Femur (tissue), 1 donor: ENCODE measurements around the gene TRAF7.

Experiments
- DNase-seq: peaks from one replicate; pipeline ENCODE4 v3.0.0-alpha.2; 2017

Gene TRAF7

GRCh38 chr16:2167068-2167638 is 11.6 kb downstream of the TRAF7 start:
- no peak for DNase-seq

DNA sequence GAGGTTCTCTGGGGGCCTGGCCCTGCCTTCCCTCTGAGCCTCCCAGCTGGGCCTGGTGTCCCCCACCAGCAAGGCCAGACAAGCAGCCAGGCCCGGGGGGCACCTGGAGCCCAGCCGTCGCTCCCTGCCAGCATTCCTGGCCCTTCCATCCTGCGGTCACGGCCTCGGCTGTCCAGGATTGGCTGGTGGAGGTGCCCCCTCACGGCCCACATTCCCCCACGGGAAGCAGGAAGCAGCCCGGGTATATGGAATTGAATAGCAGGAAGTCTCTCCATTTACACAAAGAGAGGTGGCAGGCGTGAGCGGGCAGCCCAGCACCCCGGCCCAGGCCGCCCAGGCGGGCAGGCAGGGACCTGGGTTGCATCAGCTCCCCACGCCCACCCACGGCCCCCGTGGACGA is 14.5 kb downstream of the TRAF7 start:
- no peak for DNase-seq

GRCh38 chr16:2170587-2171435 is 15.2 kb downstream of the TRAF7 start:
- DNase-seq, result no peak

- no peak for DNase-seq
These were observed 16.1 kb downstream of the TRAF7 start for GRCh38 chr16:2171601-2172178.

- no peak for DNase-seq
These were observed 17.2 kb downstream of the TRAF7 start for GRCh38 chr16:2172688-2173335.

DNA sequence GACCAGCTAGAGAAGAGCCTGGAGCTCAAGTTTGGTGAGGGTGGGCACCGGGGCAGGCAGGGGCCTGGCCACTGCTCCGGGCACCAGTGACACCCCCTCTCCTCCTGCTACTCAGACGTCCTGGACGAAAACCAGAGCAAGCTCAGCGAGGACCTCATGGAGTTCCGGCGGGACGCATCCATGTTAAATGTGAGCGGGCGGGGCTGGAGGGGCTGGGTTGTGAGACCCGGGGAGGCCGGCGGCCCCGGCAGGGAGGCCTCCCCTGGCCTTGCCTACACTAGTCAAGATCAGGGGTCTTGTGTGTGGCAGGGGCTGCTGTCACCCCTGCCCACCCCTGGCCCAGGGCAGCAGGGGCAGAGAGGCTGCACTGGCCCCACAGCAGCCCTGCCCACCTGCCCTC is 17.8 kb downstream of the TRAF7 start:
- DNase-seq, result no peak

GRCh38 chr16:2173916-2174315 is 18.3 kb downstream of the TRAF7 start:
- no peak for DNase-seq

DNA sequence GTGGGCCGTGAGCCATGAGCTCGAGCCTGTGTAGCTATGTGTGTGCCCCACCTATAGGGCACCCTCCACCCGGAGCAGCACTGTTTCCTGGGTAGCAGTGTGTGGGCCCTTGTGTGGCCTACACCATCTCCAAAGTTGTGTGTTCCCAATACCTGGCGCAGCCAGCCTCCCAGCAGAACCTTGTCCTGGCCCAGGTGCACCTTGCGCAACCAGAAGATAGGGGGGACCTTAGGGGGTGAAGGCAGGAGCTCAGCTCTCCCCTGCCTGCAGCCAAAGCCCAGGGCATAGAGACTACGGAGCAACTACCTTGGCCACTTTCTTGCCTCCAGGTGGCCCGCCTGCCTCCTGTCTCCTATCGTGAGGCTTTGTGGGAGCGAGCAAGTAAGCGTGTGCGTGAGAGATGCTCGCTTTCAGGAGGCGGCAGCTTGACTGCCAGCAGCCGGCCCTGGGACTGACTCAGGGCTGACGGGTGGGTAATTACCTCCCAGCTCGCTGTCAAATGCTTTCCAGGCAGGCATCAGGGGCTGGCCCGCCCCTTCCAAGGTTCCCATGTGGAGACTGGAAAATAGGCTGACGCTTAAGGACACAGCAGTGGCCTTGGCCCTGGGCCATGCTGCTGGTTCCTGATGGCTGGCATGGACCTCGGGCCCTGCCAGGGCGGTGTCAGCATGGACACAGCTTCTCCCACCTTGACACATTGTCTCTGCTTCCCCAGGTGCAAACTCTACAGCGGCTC is 19.0 kb downstream of the TRAF7 start:
- DNase-seq, result no peak

DNA sequence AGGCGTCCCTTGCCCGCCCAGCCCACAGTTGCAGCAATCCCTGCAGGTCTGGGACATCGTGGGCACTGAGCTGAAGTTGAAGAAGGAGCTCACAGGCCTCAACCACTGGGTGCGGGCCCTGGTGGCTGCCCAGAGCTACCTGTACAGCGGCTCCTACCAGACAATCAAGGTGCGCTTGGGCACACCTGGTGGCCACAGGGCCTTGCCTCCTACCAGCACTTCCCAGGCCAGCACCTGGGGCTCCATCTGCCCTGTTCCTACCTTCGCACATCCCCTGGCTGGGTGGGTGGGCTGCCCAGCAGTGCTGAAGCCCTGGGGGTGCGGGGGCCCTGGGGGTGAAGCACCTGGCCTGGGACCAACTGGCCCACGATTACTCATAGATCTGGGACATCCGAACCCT is 19.9 kb downstream of the TRAF7 start:
- DNase-seq, result no peak

DNA sequence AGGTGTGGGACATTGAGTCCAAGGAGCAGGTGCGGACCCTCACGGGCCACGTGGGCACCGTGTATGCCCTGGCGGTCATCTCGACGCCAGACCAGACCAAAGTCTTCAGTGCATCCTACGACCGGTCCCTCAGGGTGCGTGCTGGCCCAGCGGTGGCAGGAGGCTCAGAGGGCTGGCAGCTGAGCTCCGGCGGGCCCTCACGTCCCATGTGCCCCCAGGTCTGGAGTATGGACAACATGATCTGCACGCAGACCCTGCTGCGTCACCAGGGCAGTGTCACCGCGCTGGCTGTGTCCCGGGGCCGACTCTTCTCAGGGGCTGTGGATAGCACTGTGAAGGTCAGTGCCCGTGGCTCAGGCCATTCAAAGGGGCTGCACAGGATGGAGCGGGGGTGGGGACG is 20.5 kb downstream of the TRAF7 start:
- DNase-seq, result no peak

DNA sequence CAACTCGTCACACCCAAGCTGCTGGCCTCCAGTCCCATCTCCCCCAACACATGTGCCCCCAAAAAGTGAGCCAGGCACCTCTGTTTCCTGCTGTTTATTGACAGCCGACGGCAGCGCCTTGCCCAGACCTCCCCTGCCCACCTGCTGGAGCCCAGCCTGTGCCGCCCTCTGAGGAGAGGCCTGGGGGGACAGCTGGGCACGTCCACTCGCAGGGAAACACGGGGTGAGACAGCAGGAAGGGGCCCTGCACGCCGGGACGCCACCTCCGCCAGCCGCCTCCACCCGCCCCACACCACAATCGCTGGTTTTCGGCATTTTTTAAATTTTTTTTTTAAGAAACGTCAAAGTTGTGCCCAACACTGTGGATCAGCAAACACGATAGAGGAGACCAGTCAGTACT is 21.5 kb downstream of the TRAF7 start:
- no peak for DNase-seq

DNA sequence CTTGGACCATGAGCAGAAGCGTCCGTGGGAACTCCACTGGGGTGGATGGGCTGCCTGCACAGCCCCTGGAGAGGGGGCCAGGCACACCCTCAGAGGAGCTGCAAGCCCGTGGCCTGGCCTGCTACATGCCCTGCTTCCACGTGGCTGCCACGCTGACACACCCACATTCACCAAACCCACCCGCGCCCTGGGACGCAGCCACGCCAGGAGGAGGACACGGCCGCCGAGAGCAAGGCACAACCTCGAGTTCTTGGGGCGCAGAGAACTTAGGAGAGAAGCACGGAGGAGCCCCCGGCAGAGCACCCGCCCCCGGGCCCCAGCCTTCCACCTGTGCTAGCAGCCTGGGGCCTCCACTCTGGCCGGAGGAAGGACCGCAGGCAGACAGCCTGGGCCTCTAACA is 22.0 kb downstream of the TRAF7 start:
- no peak for DNase-seq

GRCh38 chr16:2178321-2179106 is 22.9 kb downstream of the TRAF7 start:
- peak; percentile 70 for DNase-seq

DNA sequence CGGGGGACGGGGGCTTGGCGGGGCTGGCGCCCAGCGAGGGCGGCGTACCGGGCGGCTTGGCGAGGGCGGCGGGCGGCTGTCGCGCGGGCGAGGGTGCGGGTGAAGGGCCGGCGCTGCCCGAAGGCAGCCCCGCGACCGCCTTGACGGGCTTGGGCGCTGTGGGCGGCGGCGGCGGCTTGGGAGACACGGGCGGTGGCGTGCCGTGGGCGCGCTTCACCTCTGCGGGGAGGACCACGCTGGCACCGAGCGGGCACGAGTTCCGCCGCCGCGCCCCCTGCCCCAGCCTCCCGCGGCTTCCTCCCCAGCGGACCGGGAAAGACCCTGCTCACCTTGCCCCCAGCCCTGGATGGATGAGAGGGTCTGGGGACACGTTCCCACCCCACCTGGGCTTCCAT is 23.5 kb downstream of the TRAF7 start:
- DNase-seq, result no peak

DNA sequence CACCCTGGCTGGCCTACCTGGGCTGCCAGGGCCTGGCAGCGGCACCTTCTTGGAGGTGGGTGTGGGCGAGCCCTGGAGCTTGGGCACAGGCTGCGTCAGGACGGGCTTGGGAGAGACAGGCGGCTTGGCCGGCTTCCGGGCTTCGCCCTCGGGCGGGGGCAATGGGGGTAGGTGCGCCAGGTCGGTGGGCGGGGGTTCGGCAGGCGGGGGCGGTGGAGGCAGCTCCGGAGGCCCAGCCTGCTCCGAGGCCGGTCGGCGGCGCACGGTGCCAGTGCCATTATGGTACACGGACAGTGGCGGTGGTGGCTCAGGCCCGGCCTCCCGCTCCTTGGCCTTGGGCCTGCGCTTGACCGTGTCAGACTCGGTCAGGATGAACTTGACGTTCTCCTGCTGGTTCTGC is 24.0 kb downstream of the TRAF7 start:
- no peak for DNase-seq

DNA sequence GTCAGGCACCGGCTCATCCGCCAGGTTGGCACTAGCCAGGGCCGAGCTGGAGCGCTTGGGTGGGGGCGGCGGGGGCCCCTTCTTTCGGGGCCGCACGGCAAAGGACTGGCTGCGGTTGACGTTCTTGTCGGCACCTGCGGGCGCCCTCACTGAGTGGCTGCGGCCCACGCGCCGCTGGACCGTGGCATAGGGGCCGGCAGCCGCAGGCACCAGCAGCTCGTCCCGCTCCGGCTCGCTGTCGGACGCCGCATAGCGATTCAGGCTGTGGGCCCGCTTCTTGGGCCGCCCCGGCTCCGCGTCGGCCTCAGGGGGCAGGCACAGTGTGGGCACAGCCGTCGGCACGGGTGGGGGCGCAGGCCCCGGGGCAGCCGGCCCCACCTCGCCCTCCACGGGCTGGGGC is 24.9 kb downstream of the TRAF7 start:
- DNase-seq, result no peak

GRCh38 chr16:2180962-2181923 is 25.7 kb downstream of the TRAF7 start:
- DNase-seq, result no peak

- no peak for DNase-seq
These were observed 26.4 kb downstream of the TRAF7 start for GRCh38 chr16:2181952-2182351.

DNA sequence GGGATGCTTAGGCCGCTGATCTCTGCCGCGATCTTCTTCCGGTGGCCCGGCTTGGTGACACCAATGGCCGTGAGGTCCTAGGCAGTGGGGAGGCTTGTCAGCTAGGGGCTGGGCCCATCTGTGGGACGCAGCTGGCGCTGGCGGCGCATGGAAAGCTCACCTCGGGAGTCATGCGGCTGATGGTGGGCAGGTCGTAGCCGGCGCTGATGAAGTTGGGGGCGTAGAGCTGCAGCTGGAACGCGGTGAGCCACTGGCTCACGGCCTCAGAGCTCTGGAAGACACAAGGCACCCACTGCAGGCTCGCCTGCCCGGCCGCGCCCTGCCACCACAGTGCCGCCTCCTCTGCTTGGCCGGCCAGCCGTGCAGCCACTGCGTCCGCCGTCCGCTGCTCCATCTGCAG is 28.1 kb downstream of the TRAF7 start:
- no peak for DNase-seq

GRCh38 chr16:2184346-2184745 is 28.8 kb downstream of the TRAF7 start:
- DNase-seq, result no peak

- no peak for DNase-seq
These were observed 29.4 kb downstream of the TRAF7 start for GRCh38 chr16:2184962-2185361.
